NCI-H526 (cell line): ENCODE results near the gene GJB1.
"Not testable (repeated sequence)": the region's sequence is repeated elsewhere in the genome, so short reads cannot be mapped to it uniquely, and the experiment has no call there.

Source experiments
- DNase-seq, 2 experiments: peaks; one replicate each; lab custom pipeline; 2025; lab: John Stamatoyannopoulos, UW

GJB1 gene

GRCh38 chrX:71256051-71256450 is 33.0 kb downstream of the GJB1 start:
- no peak for DNase-seq

- no peak for DNase-seq
Observed at GRCh38 chrX:71256856-71257255, 33.8 kb downstream of the GJB1 start.

GRCh38 chrX:71268624-71269023 is 45.6 kb downstream of the GJB1 start:
- DNase-seq: not testable (repeated sequence)

- DNase-seq: no peak
Observed at GRCh38 chrX:71269801-71270395, 46.9 kb downstream of the GJB1 start.

- DNase-seq: not testable (repeated sequence)
Observed at GRCh38 chrX:71272313-71272712, 49.3 kb downstream of the GJB1 start.
